Aorta (tissue), 4 donors: ENCODE data around the gene NT5C3A. TPM values are rescaled to one million over a fixed set of nuclear protein-coding genes. Genes with fewer than 3 reads are reported as not detected.

ENCODE experiments used
- polyA plus RNA-seq, 2 donors: library from polyadenylated mRNA; stranded (reverse); fragments of 200-250 nt; gene quantifications; one replicate each; pipeline ENCODE4 v1.2.3, GENCODE V29; 2013
- total RNA-seq, 2 donors: library from RNA; stranded (reverse); fragmentation: NEBNext Ultra II Directional; extraction: Animal tissue kit (Norgen Biotek cat#: 25700); gene quantifications; one replicate each; pipeline ENCODE4 v1.2.1, GENCODE V29; 2021
- donor health status: healthy with polysubstance abuse.
- donor health status: Bipolar disorder and iron deficiency.
- donor health status: DM: no; HTN: no; CAD: no.
- donor health status: DM: yes; HTN: yes; CAD: no.

Gene NT5C3A
- total and polyA plus RNA-seq, 4 donors, result 14.5 to 28.2 (median 16.4) TPM

Other genes starting within 250 kb of the NT5C3A start
- 10 to 100 TPM; 39.8 to 49.8 TPM for gene KBTBD2, start 171.0 kb downstream of the NT5C3A start, total RNA-seq
- 10 to 100 TPM in 1 of 2 donors, 1 to 10 TPM in 1; 8.5 to 17.0 TPM for gene KBTBD2, start 171.0 kb downstream of the NT5C3A start, polyA plus RNA-seq
- gene FKBP9, start 105.3 kb downstream of the NT5C3A start, total RNA-seq, result 100 to 1,000 TPM; 122 to 193 TPM
- 10 to 100 TPM; 55.0 to 55.9 TPM for gene FKBP9, start 105.3 kb downstream of the NT5C3A start, polyA plus RNA-seq
- gene RP9, start 46.6 kb upstream of the NT5C3A start, total RNA-seq, result 10 to 100 TPM in 1 of 2 donors, 1 to 10 TPM in 1; 9.4 to 13.8 TPM
- gene RP9, start 46.6 kb upstream of the NT5C3A start, polyA plus RNA-seq, result 10 to 100 TPM in 1 of 2 donors, 1 to 10 TPM in 1; 4.5 to 27.6 TPM
- 10 to 100 TPM; 19.9 to 37.2 TPM for gene BBS9, start 66.8 kb upstream of the NT5C3A start, total RNA-seq
- 1 to 10 TPM; 3.5 to 8.4 TPM for gene BBS9, start 66.8 kb upstream of the NT5C3A start, polyA plus RNA-seq